ENCODE data around the gene GPR37L1.

DNA sequence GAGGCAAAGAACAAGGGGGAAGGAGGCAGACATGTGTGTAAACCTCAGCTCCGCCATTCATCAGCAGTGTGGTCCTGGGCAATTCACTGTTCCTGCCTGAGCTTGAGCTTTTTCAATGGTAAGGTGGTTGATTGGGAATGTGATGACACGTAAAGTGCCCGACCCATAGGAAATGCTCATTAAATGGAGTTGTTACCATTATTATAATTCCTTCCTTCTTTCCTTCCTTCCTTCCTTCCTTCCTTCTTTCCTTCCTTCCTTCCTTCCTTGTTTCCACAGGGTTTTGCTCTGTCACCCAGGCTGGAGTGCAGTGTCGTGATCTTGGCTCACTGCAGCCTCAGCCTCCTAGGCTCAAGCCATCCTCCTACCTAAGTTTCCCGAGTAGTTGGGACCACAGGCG, 4.3 kb downstream of the GPR37L1 start:
- TF ChIP-seq POLR2A (IDR thresholded peaks at IDR 0.05), result no peak
- TF ChIP-seq, protein P1, sequence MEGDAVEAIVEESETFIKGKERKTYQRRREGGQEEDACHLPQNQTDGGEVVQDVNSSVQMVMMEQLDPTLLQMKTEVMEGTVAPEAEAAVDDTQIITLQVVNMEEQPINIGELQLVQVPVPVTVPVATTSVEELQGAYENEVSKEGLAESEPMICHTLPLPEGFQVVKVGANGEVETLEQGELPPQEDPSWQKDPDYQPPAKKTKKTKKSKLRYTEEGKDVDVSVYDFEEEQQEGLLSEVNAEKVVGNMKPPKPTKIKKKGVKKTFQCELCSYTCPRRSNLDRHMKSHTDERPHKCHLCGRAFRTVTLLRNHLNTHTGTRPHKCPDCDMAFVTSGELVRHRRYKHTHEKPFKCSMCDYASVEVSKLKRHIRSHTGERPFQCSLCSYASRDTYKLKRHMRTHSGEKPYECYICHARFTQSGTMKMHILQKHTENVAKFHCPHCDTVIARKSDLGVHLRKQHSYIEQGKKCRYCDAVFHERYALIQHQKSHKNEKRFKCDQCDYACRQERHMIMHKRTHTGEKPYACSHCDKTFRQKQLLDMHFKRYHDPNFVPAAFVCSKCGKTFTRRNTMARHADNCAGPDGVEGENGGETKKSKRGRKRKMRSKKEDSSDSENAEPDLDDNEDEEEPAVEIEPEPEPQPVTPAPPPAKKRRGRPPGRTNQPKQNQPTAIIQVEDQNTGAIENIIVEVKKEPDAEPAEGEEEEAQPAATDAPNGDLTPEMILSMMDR (IDR thresholded peaks at IDR 0.05), result no peak
- no peak for TF ChIP-seq EP300 (IDR thresholded peaks at IDR 0.05)
